ENCODE results near the gene ANGPTL4. TPM values are rescaled to one million over a fixed set of nuclear protein-coding genes. Genes with fewer than 3 reads are reported as not detected.

ANGPTL4 gene
- polyA plus RNA-seq, 1 experiment: 2.2 TPM

DNA sequence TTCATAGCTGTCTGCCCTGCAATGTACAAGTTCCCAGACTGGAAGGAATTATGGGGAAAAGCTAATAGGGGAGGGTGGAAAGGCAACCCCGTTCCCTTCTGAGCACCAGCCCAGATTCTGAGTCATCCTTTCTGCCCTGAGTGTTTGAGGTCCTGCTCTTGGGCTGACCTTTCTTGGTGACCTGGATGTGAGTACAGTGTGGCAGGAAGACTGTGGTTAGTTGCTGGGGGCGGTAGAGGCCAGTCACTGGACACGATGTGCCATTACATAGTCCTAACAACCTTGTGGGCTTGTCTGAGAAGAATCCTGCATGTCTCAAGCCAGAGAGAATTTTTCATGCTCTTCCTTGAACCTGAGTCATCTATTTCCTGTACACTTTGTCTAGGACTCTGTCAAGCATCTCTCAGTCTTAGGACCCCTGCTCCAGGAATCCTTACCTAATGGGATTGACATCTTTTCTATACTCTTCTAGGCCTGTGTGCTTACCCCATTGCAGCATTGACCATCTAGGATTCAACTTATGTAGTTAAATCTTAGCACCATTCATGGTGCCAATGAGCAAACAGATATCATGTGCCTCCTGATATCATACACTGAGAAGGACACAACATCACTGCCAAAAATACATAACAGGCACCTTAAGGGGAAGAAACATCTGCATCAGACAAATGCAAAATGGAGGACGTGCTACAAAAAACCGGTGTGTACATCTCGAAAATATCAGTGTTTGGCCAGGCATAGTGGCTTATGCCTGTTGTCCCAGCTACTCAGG lies 8.1 kb upstream of the ANGPTL4 start:
- DNase-seq (ENCODE audit: low read depth): peak; percentile 95
- POLR2A ChIA-PET: interaction anchor here (0.9 kb wide), 1 partner anchor 34 kb away, joined by 4 read pairs; the partner anchor contains the start of gene RAB11B
- H3K36me3 ChIP-seq (ENCODE audit: control insufficient read depth, insufficient read depth, low read length): no peaks in the 10 kb centered on the region
- CTCF ChIA-PET: interaction anchor here (0.6 to 8.2 kb wide), 14 partner anchors 11 to 290 kb away, joined by 3 to 75 read pairs (median 22); partner anchors contain the start of genes KANK3, MARCHF2, MYO1F and RAB11B
- TF ChIP-seq, protein P1, sequence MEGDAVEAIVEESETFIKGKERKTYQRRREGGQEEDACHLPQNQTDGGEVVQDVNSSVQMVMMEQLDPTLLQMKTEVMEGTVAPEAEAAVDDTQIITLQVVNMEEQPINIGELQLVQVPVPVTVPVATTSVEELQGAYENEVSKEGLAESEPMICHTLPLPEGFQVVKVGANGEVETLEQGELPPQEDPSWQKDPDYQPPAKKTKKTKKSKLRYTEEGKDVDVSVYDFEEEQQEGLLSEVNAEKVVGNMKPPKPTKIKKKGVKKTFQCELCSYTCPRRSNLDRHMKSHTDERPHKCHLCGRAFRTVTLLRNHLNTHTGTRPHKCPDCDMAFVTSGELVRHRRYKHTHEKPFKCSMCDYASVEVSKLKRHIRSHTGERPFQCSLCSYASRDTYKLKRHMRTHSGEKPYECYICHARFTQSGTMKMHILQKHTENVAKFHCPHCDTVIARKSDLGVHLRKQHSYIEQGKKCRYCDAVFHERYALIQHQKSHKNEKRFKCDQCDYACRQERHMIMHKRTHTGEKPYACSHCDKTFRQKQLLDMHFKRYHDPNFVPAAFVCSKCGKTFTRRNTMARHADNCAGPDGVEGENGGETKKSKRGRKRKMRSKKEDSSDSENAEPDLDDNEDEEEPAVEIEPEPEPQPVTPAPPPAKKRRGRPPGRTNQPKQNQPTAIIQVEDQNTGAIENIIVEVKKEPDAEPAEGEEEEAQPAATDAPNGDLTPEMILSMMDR (IDR thresholded peaks at IDR 0.05; ENCODE audit: insufficient read depth, low read depth, low read length): no peak
- H3K27me3 ChIP-seq (ENCODE audit: control insufficient read depth, insufficient read depth, low read length): no peaks in the 10 kb centered on the region; the same call in 1 of the 2 replicates
- H3K4me3 ChIP-seq (ENCODE audit: low read depth, low read length): no peak overlapping the region

DNA sequence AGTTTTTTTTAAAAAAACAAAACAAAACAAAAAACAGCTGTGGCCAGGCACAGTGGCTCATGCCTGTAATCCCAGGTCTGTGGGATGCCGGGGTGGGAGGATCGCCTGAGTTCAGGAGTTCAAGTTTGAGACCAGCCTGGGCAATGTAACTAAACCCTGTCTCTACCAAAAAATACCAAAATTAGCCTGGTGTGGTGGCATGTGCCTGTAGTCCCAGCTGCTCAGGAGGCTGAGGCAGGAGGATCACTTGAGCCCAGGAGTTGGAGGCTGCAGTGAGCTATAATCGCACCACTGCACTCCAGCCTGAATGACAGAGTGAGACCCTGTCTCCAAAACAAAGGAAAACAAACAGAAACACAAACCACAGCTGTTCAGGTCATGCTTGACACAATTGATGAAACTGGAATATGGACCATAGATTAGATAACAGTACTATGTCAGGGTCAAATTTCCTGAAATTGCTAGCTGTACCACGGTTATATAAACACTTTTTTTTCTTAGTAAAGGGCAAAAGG lies 6.9 kb upstream of the ANGPTL4 start:
- Histone ChIP-seq H3K36me3 (ENCODE audit: control insufficient read depth, insufficient read depth, low read length) (no peaks in the 10 kb centered on the region), H3K27me3 (ENCODE audit: control insufficient read depth, insufficient read depth, low read length) (no peaks in the 10 kb centered on the region; the same call in 1 of the 2 replicates), H3K4me3 (ENCODE audit: low read depth, low read length) (no peak overlapping the region)
- ChIA-PET POLR2A (no interaction called here), CTCF (interaction anchor here (1.7 to 8.2 kb wide), 3 partner anchors 36 to 222 kb away, joined by 6 to 75 read pairs (median 67); partner anchors contain the start of genes MYO1F and RAB11B)
- TF ChIP-seq, protein P1 (IDR thresholded peaks at IDR 0.05; ENCODE audit: insufficient read depth, low read depth, low read length): no peak
- no peak for DNase-seq (ENCODE audit: low read depth)

DNA sequence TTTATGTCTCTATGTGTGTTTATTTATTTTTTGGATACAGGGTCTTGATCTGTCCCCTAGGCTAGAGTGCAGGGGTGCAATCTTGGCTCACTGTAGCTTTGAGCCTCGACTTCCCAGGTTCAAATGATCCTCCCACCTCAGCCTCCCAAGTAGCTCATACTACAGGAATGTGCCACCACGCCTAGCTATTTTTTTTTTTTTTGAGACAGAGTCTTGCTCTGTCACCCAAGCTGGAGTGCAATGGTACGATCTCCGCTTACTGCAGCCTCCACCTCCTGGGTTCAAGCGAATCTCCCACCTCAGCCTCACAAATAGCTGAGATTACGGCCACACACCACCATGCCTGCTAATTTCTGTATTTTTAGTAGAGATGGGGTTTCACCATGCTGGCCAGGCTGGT lies 5.0 kb upstream of the ANGPTL4 start:
- CTCF ChIA-PET: interaction anchor here (1.1 kb wide), 1 partner anchor 36 kb away, joined by 4 read pairs; no protein-coding TSS in a partner anchor
- Histone ChIP-seq H3K27me3 (ENCODE audit: control insufficient read depth, insufficient read depth, low read length) (no peaks in the 10 kb centered on the region), H3K4me3 (ENCODE audit: low read depth, low read length) (no peak overlapping the region), H3K36me3 (ENCODE audit: control insufficient read depth, insufficient read depth, low read length) (no peaks in the 10 kb centered on the region)
- POLR2A ChIA-PET: no interaction called here
- TF ChIP-seq, protein P1 (IDR thresholded peaks at IDR 0.05; ENCODE audit: insufficient read depth, low read depth, low read length): no peak
- DNase-seq (ENCODE audit: low read depth): no peak

DNA sequence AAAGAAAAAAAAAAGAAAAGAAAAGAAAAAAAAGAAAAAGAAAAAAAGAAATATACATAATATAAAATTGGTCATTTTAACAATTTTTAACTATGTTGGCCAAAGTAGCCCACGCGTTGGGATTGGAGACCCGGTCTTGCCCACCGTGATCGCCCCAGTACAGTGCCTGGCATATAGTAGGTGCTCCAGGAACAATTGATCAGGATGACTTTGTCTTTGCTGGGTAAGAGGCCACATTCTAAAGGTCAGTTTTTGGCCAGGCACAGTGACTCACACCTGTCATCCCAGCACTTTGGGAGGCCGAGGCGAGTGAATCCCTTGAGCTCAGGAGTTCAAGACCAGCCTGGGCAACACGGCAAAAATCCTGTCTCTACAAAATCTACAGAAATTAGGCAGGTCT lies 3.8 kb upstream of the ANGPTL4 start:
- no peak overlapping the region for H3K4me3 ChIP-seq (ENCODE audit: low read depth, low read length)
- POLR2A ChIA-PET: no interaction called here
- no peak for DNase-seq (ENCODE audit: low read depth)

More for the DNA sequence above, 3.8 kb upstream of the ANGPTL4 start:
- CTCF ChIA-PET: interaction anchor here (1.0 kb wide), 1 partner anchor 10 kb away, joined by 3 read pairs; no protein-coding TSS in a partner anchor
- TF ChIP-seq, protein P1 (IDR thresholded peaks at IDR 0.05; ENCODE audit: insufficient read depth, low read depth, low read length): no peak
- Histone ChIP-seq H3K36me3 (ENCODE audit: control insufficient read depth, insufficient read depth, low read length) (no peaks in the 10 kb centered on the region), H3K27me3 (ENCODE audit: control insufficient read depth, insufficient read depth, low read length) (no peaks in the 10 kb centered on the region)
